ENCODE data around the gene FGF18.

The FGF18 gene

GRCh38 chr5:171421331-171422262 is 2.1 kb downstream of the FGF18 start:
- H3K9me3 ChIP-seq (ENCODE audit: low read length): no peaks in the 10 kb centered on the region
- H3K4me3 ChIP-seq (ENCODE audit: low read length): no peak overlapping the region
- no peaks in the 10 kb centered on the region for H3K36me3 ChIP-seq (ENCODE audit: insufficient read depth, low read length)
- H3K4me1 ChIP-seq (ENCODE audit: insufficient read depth, low read length): peaks cover 15% of the 10 kb centered on the region
- peaks cover 2% of the 10 kb centered on the region for H3K27me3 ChIP-seq (ENCODE audit: insufficient read depth, low read length)
- H2AFZ ChIP-seq (ENCODE audit: low read depth, low read length): no peak overlapping the region

GRCh38 chr5:171422495-171422894 is 3.0 kb downstream of the FGF18 start:
- Histone ChIP-seq H3K4me3 (ENCODE audit: low read length) (no peak overlapping the region), H3K27me3 (ENCODE audit: insufficient read depth, low read length) (peaks cover 2% of the 10 kb centered on the region), H3K36me3 (ENCODE audit: insufficient read depth, low read length) (no peaks in the 10 kb centered on the region), H3K4me1 (ENCODE audit: insufficient read depth, low read length) (peaks cover 15% of the 10 kb centered on the region), H3K9me3 (ENCODE audit: low read length) (no peaks in the 10 kb centered on the region), H2AFZ (ENCODE audit: low read depth, low read length) (no peak overlapping the region)

DNA sequence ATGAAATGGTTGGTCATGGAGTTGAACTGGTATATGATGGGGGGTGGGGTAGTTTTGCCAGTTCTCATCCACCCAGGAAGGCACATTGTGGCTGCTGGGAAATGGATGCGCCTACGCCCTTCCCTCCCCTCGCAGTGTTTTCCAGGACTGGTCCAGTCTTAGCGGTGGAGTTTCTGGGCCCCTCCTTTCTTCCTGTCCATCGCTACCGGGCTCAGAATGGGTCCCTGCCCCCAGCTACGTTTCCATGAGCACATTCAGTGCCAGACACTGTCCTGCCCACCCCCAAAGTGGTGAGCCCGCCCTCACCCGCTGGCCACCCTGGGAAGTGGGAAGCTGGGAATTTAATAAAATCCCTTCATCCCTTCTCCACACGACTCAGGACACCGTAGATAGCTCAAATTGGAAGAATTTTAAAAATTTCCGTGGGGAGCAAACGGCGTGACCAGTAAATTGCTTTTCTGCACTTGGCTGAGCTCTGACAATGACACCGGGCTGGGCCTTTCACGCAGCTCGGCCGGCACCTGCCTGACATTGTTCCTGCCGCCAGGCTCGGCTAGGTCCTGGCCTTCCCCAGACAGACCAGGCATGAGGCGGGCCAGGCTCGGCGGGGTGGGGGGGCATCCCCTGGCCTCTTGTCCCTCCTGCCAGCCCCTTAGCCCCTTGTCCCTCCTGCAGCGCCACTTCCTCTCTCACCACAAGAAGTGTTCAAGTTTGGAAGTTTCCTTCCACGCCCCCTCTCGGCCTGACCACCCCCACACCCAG is 3.6 kb downstream of the FGF18 start:
- Histone ChIP-seq H3K27me3 (ENCODE audit: insufficient read depth, low read length) (peaks cover 2% of the 10 kb centered on the region), H3K9me3 (ENCODE audit: low read length) (no peaks in the 10 kb centered on the region), H3K4me1 (ENCODE audit: insufficient read depth, low read length) (peaks cover 15% of the 10 kb centered on the region), H3K4me3 (ENCODE audit: low read length) (no peak overlapping the region), H2AFZ (ENCODE audit: low read depth, low read length) (no peak overlapping the region), H3K36me3 (ENCODE audit: insufficient read depth, low read length) (no peaks in the 10 kb centered on the region)

DNA sequence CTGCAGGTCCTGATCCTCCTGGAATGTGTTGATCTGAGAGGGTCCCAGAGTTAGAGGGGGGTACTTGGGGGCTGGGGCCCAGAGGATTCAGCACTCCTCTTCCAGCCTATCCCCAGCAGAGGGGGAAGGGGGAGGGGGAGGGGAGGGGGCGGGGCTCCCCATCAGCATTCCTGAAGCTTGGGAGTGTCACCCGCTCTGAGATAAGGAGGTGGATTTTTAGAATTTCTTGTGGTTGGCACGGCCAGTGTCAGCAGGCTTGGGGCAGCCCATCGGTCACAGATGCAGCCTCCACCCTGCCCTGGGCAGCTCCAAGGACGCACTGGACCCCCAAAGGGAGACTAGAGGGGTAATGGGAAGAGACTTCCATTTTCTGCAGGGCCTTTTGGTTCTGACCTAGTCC is 5.3 kb downstream of the FGF18 start:
- Histone ChIP-seq H3K27me3 (ENCODE audit: insufficient read depth, low read length) (peaks cover 2% of the 10 kb centered on the region), H3K4me1 (ENCODE audit: insufficient read depth, low read length) (peaks cover 10% of the 10 kb centered on the region), H3K36me3 (ENCODE audit: insufficient read depth, low read length) (no peaks in the 10 kb centered on the region), H3K9me3 (ENCODE audit: low read length) (no peaks in the 10 kb centered on the region), H3K4me3 (ENCODE audit: low read length) (no peak overlapping the region), H2AFZ (ENCODE audit: low read depth, low read length) (no peak overlapping the region)

DNA sequence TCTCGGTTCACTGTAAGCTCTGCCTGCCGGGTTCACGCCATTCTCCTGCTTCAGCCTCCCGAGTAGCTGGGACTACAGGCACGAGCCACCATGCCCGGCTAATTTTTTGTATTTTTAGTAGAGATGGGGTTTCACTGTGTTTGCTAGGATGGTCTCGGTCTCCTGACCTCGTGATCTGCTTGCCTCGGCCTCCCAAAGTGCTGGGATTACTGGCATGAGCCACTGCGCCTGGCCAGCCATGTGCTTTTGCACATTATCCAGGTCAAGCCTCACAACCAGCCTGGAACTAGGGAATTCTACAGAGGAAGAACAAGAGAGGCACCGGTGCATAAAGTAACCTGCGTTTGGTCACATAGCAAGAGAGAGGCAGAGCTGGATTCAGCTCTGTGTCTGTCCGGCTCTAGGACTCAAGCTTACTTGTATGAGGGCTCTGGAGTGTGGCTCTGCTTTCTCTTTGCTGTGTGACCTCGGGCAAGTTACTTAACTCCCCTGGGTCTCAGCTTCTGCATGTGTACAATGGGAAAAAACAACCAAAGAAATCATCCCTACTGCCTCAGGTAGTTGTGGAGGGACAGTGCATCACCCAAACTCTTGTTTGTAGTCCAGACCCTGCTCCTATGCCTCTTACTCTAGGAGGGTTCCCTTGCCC is 6.3 kb downstream of the FGF18 start:
- peaks cover 2% of the 10 kb centered on the region for H3K27me3 ChIP-seq (ENCODE audit: insufficient read depth, low read length)
- peaks cover 8% of the 10 kb centered on the region for H3K4me1 ChIP-seq (ENCODE audit: insufficient read depth, low read length)
- H3K4me3 ChIP-seq (ENCODE audit: low read length): no peak overlapping the region
- no peaks in the 10 kb centered on the region for H3K9me3 ChIP-seq (ENCODE audit: low read length)
- H3K36me3 ChIP-seq (ENCODE audit: insufficient read depth, low read length): no peaks in the 10 kb centered on the region
- H2AFZ ChIP-seq (ENCODE audit: low read depth, low read length): no peak overlapping the region

GRCh38 chr5:171426266-171426665 is 6.8 kb downstream of the FGF18 start:
- Histone ChIP-seq H3K4me1 (ENCODE audit: insufficient read depth, low read length) (peaks cover 8% of the 10 kb centered on the region), H3K4me3 (ENCODE audit: low read length) (no peak overlapping the region), H3K9me3 (ENCODE audit: low read length) (no peaks in the 10 kb centered on the region), H2AFZ (ENCODE audit: low read depth, low read length) (no peak overlapping the region), H3K27me3 (ENCODE audit: insufficient read depth, low read length) (peaks cover 2% of the 10 kb centered on the region), H3K36me3 (ENCODE audit: insufficient read depth, low read length) (no peaks in the 10 kb centered on the region)

GRCh38 chr5:171426680-171427079 is 7.2 kb downstream of the FGF18 start:
- Histone ChIP-seq H3K9me3 (ENCODE audit: low read length) (no peaks in the 10 kb centered on the region), H3K36me3 (ENCODE audit: insufficient read depth, low read length) (no peaks in the 10 kb centered on the region), H3K4me1 (ENCODE audit: insufficient read depth, low read length) (peaks cover 8% of the 10 kb centered on the region), H3K27me3 (ENCODE audit: insufficient read depth, low read length) (no peaks in the 10 kb centered on the region), H2AFZ (ENCODE audit: low read depth, low read length) (no peak overlapping the region), H3K4me3 (ENCODE audit: low read length) (no peak overlapping the region)

DNA sequence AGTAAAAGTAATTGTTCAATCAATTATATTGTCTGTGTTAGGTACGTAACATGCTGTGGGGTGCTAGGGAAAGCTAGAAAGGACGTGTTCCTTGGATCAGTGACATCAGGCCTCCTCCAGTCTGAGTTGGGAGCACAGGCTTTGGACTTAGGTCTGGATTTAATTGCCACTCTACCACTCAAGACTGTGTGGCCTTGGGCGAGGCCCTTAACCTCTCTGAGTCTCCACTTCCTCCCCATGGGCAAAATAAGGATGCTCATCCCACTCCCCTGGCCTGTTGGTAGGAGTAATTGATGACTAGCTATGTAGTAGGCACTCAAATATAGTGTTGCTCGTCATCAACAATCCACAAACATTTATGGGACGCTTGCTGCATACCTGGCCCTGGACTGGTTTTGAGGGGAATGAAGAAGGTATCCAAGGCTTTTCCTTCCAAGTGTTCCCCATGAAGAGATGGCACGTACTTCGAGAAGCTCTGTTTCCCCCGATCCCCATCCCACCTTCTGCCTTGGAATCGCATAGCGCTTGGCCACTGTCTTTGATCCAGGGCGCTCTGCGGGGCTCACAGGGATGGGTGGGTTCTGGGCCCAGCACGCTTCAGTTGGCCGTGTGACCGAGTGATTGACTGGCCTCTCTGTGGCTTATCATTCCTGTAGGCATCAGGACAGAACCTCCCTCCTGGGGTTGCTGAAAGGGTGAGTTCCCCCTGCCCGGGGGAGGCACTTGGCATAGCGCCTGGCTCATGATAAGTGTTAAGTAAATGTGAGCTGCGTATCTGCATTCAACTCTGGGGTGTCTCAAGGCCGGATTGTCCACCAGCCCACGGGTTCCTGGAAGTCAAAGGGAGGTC is 8.1 kb downstream of the FGF18 start:
- no peak overlapping the region for H3K4me3 ChIP-seq (ENCODE audit: low read length)
- no peaks in the 10 kb centered on the region for H3K36me3 ChIP-seq (ENCODE audit: insufficient read depth, low read length)
- H3K27me3 ChIP-seq (ENCODE audit: insufficient read depth, low read length): no peaks in the 10 kb centered on the region
- H3K4me1 ChIP-seq (ENCODE audit: insufficient read depth, low read length): peaks cover 8% of the 10 kb centered on the region
- H3K9me3 ChIP-seq (ENCODE audit: low read length): no peaks in the 10 kb centered on the region
- H2AFZ ChIP-seq (ENCODE audit: low read depth, low read length): no peak overlapping the region

DNA sequence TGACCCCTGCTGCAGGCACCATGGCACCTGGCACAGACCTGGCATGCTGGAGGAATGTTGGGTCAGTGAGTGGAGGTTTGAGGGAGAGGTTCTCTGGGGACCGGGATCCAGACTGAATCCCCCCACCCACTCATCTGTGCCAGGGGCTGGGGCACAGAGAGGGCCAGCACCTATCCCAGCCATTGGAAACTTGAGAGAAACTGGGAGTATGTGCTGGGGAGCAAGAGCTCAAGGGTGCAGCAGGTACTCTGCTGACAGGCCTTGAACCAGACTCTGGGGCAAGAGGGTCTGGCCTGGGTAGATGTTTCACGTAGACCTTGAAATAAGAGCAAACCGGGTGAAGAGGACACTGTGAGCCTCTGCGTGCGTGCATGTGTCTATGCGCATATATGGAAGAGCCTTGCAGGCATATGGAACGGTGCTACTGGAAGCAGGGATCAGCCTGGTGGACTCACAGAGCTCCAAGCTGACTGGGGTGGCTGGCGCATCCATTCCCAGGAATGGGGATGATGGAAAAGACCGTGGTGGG is 8.8 kb downstream of the FGF18 start:
- no peak overlapping the region for H3K4me3 ChIP-seq (ENCODE audit: low read length)
- H3K27me3 ChIP-seq (ENCODE audit: insufficient read depth, low read length): no peaks in the 10 kb centered on the region
- no peaks in the 10 kb centered on the region for H3K9me3 ChIP-seq (ENCODE audit: low read length)
- no peak overlapping the region for H2AFZ ChIP-seq (ENCODE audit: low read depth, low read length)
- peaks cover 4% of the 10 kb centered on the region for H3K4me1 ChIP-seq (ENCODE audit: insufficient read depth, low read length)
- H3K36me3 ChIP-seq (ENCODE audit: insufficient read depth, low read length): no peaks in the 10 kb centered on the region

GRCh38 chr5:171428809-171429542 is 9.5 kb downstream of the FGF18 start:
- H2AFZ ChIP-seq (ENCODE audit: low read depth, low read length): no peak overlapping the region
- no peak overlapping the region for H3K4me3 ChIP-seq (ENCODE audit: low read length)
- no peaks in the 10 kb centered on the region for H3K27me3 ChIP-seq (ENCODE audit: insufficient read depth, low read length)
- no peaks in the 10 kb centered on the region for H3K36me3 ChIP-seq (ENCODE audit: insufficient read depth, low read length)
- no peaks in the 10 kb centered on the region for H3K9me3 ChIP-seq (ENCODE audit: low read length)
- no peaks in the 10 kb centered on the region for H3K4me1 ChIP-seq (ENCODE audit: insufficient read depth, low read length)

- Histone ChIP-seq H3K4me1 (ENCODE audit: insufficient read depth, low read length) (no peaks in the 10 kb centered on the region), H3K27me3 (ENCODE audit: insufficient read depth, low read length) (no peaks in the 10 kb centered on the region), H2AFZ (ENCODE audit: low read depth, low read length) (no peak overlapping the region), H3K4me3 (ENCODE audit: low read length) (no peak overlapping the region), H3K36me3 (ENCODE audit: insufficient read depth, low read length) (no peaks in the 10 kb centered on the region), H3K9me3 (ENCODE audit: low read length) (no peaks in the 10 kb centered on the region)
These were observed 10.1 kb downstream of the FGF18 start for GRCh38 chr5:171429543-171429910.

GRCh38 chr5:171431251-171431777 is 11.9 kb downstream of the FGF18 start:
- Histone ChIP-seq H3K36me3 (ENCODE audit: insufficient read depth, low read length) (no peaks in the 10 kb centered on the region), H2AFZ (ENCODE audit: low read depth, low read length) (no peak overlapping the region), H3K27me3 (ENCODE audit: insufficient read depth, low read length) (no peaks in the 10 kb centered on the region), H3K4me3 (ENCODE audit: low read length) (no peak overlapping the region), H3K4me1 (ENCODE audit: insufficient read depth, low read length) (no peaks in the 10 kb centered on the region), H3K9me3 (ENCODE audit: low read length) (no peaks in the 10 kb centered on the region)
